ENCODE results near the gene CRK.

- TF ChIP-seq CTCF (conservative IDR thresholded peaks at IDR 0.05; ENCODE audit: low read length) (no peak), EZH2phosphoT487 (IDR thresholded peaks at IDR 0.05; ENCODE audit: borderline replicate concordance) (no peak)
Observed at GRCh38 chr17:1435326-1435725, 20.7 kb downstream of the CRK start.

Data from Loucy (cell line).